Lung (tissue), 12 donors: ENCODE data around the gene MTG1. TPM values are rescaled to one million over a fixed set of nuclear protein-coding genes. Genes with fewer than 3 reads are reported as not detected.

Experiments
- ATAC-seq: fragments of 200-7000 bp; cut with Tn5 transposase; one replicate; pipeline ENCODE4 v1.9.1; 2020; ENCODE audit warnings: moderate number of reproducible peaks; ENCODE audit not compliant: insufficient read depth, low FRiP score
- DNase-seq, 3 donors: peaks; one replicate each; pipeline ENCODE4 v3.0.0-alpha.2; 2013 to 2017
- H3K27ac ChIP-seq, 2 donors: one replicate each; pipeline ENCODE4 v1.5.1; 2013; ENCODE audit warnings: mild to moderate bottlenecking in 2 of 2, moderate library complexity in 2 of 2, control low read depth in 1 of 2, inconsistent platforms in 1 of 2, low read depth in 1 of 2, low read length in 1 of 2
- H3K27me3 ChIP-seq, 3 donors: one replicate each; pipeline ENCODE4 v1.5.1; 2013; ENCODE audit warnings: low read length in 2 of 3; ENCODE audit not compliant: control insufficient read depth in 3 of 3, insufficient read depth in 3 of 3
- H3K36me3 ChIP-seq, 4 donors: one replicate each; pipeline ENCODE4 v1.5.1; 2013; ENCODE audit warnings: low read length in 4 of 4, mild to moderate bottlenecking in 1 of 4, moderate library complexity in 1 of 4; ENCODE audit not compliant: control insufficient read depth in 4 of 4, insufficient read depth in 4 of 4
- H3K4me1 ChIP-seq, 5 donors: one replicate each; pipeline ENCODE4 v1.5.1; 2013; ENCODE audit warnings: low read length in 5 of 5, mild to moderate bottlenecking in 2 of 5, moderate library complexity in 1 of 5; ENCODE audit not compliant: control insufficient read depth in 5 of 5, insufficient read depth in 5 of 5
- H3K4me3 ChIP-seq: one replicate; pipeline ENCODE4 v1.5.1; 2013; ENCODE audit warnings: mild to moderate bottlenecking, control low read depth, moderate library complexity
- H3K9ac ChIP-seq, 2 donors: one replicate each; pipeline ENCODE4 v1.5.1; 2013; ENCODE audit warnings: low read length in 2 of 2, control low read depth in 1 of 2; ENCODE audit not compliant: insufficient read depth in 1 of 2
- H3K9me3 ChIP-seq, 4 donors: one replicate each; pipeline ENCODE4 v1.5.1; 2013; ENCODE audit warnings: low read length in 3 of 4, mild to moderate bottlenecking in 1 of 4, moderate library complexity in 1 of 4; ENCODE audit not compliant: control insufficient read depth in 4 of 4, insufficient read depth in 3 of 4
- WGBS, 2 donors: extraction: QIAGEN DNeasy Blood & Tissue Kit; methylation state at CpG; one replicate each; pipeline ENCODE4 v1.1.7; 2013; 5-methylcytosine and 5-hydroxymethylcytosine counted together
- polyA plus RNA-seq, 2 donors: library from polyadenylated mRNA; stranded (reverse); fragments of 200-250 nt; gene quantifications; one replicate each; pipeline ENCODE4 v1.2.1, GENCODE V29; 2013
- total RNA-seq, 2 donors: library from RNA; depleted of rRNA in 1 of 2; stranded (reverse); fragments of >200 nt in 1 of 2; gene quantifications; one replicate each; pipeline ENCODE4 v1.2.1, GENCODE V29; 2014 to 2021
- TF ChIP-seq, protein P1 (sequence below): IDR thresholded peaks from 2 replicates; pipeline ENCODE4 v1.5.1; 2012; ENCODE audit warnings: mild to moderate bottlenecking; ENCODE audit errors: control extremely low read depth, extremely low read depth
- donor health status: control.
- donor health status: control.
- donor health status: Bipolar disorder and iron deficiency.
- donor health status: healthy.
- donor health status: DM: yes; HTN: yes; CAD: no.

The MTG1 gene
- total and polyA plus RNA-seq, 4 donors, result 36.4 to 51.8 (median 44.5) TPM

DNA sequence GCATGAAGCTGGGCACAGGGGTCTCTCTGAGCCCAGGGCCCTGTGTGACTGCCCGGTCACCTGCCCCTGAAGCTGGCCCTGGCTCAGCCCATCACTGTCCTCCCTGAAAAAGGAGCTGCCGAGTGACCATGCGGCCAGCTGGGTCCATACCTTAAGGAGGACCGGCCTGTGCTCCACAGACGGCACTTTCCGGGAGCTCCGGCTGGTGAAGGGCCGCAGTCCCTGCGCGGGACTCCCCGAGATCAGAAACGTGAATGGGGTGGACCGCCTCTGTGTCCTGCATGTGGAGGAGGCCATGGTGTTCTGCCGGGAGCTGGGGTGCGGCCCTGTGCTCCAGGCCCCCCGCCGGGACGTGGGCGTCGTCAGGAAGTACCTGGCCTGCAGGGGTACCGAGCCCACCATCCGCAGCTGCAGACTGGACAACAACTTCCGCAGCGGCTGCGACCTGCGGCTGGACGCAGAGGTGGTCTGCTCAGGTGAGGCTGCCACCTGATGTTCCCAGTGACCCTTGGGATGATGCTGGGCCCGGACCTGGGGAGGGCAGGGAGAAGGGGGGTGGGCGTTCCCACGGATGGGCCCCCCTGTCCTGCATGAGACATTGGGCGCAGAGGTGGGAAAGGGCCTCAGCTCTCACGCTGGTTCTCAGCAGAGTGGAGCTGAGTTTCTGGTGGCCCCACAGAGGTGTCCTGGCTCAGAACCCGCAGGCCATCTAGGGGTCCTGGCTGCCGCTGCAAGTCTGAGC is 63.3 kb downstream of the MTG1 start:
- H3K27me3 ChIP-seq, result no peaks in the 10 kb centered on the region
- ATAC-seq (no peak), DNase-seq (no peak)
- no peak overlapping the region for H3K27ac ChIP-seq
- no peaks in the 10 kb centered on the region for H3K36me3 ChIP-seq
- TF ChIP-seq, protein P1, sequence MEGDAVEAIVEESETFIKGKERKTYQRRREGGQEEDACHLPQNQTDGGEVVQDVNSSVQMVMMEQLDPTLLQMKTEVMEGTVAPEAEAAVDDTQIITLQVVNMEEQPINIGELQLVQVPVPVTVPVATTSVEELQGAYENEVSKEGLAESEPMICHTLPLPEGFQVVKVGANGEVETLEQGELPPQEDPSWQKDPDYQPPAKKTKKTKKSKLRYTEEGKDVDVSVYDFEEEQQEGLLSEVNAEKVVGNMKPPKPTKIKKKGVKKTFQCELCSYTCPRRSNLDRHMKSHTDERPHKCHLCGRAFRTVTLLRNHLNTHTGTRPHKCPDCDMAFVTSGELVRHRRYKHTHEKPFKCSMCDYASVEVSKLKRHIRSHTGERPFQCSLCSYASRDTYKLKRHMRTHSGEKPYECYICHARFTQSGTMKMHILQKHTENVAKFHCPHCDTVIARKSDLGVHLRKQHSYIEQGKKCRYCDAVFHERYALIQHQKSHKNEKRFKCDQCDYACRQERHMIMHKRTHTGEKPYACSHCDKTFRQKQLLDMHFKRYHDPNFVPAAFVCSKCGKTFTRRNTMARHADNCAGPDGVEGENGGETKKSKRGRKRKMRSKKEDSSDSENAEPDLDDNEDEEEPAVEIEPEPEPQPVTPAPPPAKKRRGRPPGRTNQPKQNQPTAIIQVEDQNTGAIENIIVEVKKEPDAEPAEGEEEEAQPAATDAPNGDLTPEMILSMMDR, result no peak
- no peak overlapping the region for H3K9ac ChIP-seq
- WGBS, 2 donors, result 90 to 94% methylated on average over 34 of the region's 34 CpGs
- H3K9me3 ChIP-seq, result peaks cover 0 to 2% (median 0%) of the 10 kb centered on the region in 4 donors
- H3K4me3 ChIP-seq, result no peak overlapping the region
- no peaks in the 10 kb centered on the region for H3K4me1 ChIP-seq

DNA sequence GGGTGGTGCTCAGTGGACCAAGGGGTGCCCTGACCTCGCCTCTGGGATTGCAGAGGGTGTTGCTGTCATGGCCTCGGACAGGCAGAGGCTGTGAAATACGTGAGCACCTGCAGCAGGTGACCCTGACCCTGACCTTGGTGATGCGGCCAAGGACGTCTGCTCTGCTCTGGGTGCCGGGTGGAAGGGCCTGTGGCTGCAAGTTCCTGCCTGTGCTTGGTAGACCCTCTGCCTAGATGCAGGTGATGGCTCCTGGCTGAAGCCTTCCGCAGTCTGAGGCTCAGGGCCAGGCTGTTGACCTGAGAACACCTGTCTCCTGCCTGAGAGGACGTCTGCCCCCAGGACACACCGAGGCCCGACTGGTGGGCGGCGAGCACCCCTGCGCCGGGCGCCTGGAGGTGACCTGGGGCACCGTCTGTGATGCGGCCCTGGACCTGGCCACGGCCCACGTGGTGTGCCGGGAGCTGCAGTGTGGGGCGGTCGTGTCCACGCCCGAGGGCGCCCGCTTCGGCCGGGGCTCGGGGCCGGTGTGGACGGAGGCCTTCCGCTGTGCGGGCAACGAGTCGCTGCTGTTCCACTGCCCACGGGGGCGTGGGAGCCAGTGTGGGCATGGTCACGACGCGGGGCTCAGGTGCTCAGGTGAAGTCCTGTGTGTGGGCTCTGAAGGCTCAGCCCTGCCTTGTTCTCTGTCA is 64.2 kb downstream of the MTG1 start:
- no peak overlapping the region for H3K27ac ChIP-seq
- TF ChIP-seq, protein P1, result no peak

DNA sequence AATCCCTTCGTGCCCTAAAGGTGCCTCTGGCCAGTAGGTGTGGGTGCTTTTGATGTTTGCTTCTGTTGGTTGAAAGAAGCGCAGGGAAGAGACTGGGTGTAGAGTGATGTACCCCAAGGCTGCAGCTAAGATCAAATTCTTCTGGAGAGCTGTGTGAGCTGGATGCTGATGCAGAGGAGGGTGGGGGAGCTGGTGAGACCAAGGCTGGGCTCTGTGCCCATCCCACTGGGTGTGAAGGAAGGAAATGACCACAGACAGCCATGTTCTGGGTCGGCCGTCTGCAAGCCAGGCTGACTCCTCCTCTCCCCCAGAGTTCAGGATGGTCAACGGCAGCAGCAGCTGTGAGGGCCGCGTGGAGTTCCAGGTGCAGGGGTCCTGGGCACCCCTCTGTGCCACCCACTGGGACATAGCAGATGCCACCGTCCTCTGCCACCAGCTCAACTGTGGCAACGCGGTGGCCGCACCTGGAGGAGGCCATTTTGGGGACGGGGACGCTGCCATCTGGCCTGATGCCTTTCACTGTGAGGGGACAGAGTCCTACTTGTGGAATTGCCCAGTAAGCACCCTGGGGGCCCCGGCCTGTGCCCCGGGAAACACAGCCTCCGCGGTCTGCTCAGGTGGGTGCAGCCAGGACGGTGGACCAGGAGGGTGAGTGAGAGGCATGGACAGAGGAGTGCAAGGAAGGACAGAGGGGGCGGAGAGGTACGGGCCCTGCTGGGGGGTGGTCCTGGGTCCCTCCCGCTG is 64.9 kb downstream of the MTG1 start:
- TF ChIP-seq, protein P1, result no peak
- no peak overlapping the region for H3K9ac ChIP-seq
- ATAC-seq, result no peak
- WGBS, 2 donors, result 79 to 84% methylated on average over 19 to 21 of the region's 21 CpGs
- H3K4me1 ChIP-seq, result no peaks in the 10 kb centered on the region
- no peaks in the 10 kb centered on the region for H3K36me3 ChIP-seq
- H3K27ac ChIP-seq, result no peak overlapping the region
- H3K4me3 ChIP-seq, result no peak overlapping the region
- H3K9me3 ChIP-seq, result peaks cover 0 to 4% (median 0%) of the 10 kb centered on the region in 4 donors
- DNase-seq, result no peak
- peaks cover 0 to 9% (median 0%) of the 10 kb centered on the region in 3 donors for H3K27me3 ChIP-seq

More for the DNA sequence above, 64.2 kb downstream of the MTG1 start:
- no peak overlapping the region for H3K9ac ChIP-seq
- peaks cover 0 to 3% (median 0%) of the 10 kb centered on the region in 3 donors for H3K27me3 ChIP-seq
- H3K4me1 ChIP-seq, result no peaks in the 10 kb centered on the region
- 93 to 96% methylated on average over 36 to 40 of the region's 40 CpGs for WGBS, 2 donors
- ATAC-seq (no peak), DNase-seq (no peak)
- no peak overlapping the region for H3K4me3 ChIP-seq
- peaks cover 0 to 4% (median 0%) of the 10 kb centered on the region in 4 donors for H3K9me3 ChIP-seq
- no peaks in the 10 kb centered on the region for H3K36me3 ChIP-seq
